HG03521 (cell line): ENCODE results near the gene PPP2R3B.
"Not testable (repeated sequence)": the region's sequence is repeated elsewhere in the genome, so short reads cannot be mapped to it uniquely, and the experiment has no call there.

ENCODE experiments used
- ATAC-seq: cut with Tn5 transposase; IDR thresholded peaks from one replicate; pipeline ENCODE4 v1.9.1; 2021; ENCODE audit warnings: mild to moderate bottlenecking, moderate library complexity; ENCODE audit not compliant: unreplicated experiment

The PPP2R3B gene

DNA sequence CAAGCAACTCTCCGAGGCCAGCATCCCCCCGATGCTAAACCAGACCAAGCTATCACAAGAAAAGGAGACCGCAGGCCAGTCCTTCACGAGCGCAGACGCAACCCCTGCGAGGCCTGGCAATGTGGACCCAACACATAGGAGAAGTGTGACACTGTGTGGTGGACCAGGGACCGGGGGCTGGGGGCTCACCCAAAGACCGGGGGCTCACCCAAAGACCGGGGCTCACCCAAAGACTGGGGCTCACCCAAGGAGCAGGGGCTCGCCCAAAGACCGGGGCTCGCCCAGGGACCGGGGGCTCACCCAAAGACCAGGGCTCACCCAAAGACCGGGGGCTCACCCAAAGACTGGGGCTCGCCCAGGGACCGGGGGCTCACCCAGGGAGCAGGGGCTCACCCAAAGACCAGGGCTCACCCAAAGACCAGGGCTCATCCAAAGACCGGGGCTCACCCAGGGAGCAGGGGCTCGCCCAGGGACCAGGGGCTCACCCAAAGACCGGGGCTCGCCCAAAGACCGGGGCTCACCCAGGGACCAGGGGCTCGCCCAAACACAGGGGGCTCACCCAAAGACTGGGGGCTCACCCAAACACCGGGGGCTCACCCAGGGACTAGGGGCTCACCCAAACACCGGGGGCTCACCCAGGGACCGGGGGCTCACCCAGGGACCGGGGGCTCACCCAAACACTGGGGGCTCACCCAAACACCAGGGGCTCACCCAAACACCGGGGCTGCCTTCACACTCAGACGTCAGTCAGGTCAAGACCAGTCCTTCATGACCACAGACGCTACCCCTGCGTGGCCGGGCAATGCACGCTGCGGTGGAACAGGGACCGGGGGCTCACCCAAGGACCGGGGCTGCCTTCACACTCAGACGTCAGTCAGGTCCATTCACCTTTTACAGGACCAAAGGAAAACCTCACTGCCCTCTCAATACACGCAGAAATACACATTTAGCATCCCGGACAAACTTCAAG, 32.9 kb downstream of the PPP2R3B start:
- no peak for ATAC-seq

DNA sequence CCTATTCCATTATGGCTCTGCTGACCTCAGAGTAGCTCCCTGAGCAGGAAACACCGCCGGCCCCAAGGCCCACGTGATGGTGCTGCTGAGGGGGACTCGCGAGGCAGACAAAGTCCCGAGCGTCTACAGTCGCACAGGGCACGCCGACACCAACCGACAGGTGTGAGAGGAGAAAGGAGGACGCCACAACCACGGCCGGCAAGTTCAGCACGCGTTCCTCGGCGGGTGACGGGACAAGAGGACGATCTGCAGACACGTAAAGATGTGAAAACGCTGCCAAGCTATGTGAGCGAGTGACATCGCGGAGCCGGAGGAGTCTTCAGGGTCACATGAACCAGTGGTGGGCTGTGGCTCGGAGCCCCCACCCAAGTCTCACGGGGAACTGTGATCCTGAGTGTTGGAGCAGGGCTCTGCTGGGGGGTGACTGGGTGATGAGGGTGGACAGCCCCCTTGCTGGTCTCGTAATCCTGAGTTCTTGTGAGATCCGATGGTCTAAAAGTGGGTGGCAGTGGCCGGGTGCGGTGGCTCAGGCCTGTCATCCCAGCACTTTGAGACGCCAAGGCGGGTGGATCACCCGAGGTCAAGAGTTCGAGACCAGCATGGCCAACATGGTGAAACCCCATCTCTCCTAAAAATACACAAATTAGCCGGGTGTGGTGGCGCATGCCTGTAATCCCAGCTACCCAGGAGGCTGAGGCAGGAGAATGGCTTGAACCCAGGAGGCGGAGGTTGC, 34.0 kb downstream of the PPP2R3B start:
- ATAC-seq: no peak

DNA sequence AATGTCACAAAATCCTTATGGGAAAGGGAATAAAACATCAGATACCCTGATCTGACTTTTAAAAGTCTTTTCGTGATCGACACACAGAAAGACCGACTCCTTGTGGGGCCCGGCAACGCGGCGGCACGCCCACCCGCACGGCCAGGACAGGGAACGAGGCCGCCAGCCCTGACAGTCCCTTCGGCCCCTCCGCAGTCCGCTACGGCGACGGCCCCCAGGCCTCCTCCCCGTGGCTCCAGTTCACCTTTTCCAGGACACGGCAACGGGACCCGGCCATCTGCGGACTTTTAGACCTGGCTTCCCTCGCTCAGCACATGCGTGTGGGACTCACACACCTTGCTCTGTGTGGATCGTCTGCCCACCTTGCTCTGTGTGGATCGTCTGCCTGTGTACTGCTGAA, 34.5 kb downstream of the PPP2R3B start:
- ATAC-seq: no peak

DNA sequence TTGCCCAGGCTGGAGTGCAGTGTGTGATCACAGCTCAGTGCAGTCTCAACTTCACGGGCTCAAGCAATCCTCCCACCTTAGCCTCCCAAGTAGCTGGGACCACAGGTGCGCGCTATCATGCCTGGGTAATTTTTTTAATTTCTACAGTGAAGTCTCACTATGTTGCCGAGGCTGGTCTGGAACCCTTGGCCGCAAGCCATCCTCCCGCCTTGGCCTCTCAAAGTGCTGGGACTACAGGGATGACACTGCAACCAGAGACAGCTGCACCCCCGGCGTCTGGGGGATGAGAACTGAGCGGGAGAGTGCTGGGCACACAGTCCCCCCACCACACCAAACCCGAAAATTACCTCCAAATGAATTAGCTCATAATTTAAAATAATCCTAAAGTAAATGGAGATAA, 35.0 kb downstream of the PPP2R3B start:
- no peak for ATAC-seq

DNA sequence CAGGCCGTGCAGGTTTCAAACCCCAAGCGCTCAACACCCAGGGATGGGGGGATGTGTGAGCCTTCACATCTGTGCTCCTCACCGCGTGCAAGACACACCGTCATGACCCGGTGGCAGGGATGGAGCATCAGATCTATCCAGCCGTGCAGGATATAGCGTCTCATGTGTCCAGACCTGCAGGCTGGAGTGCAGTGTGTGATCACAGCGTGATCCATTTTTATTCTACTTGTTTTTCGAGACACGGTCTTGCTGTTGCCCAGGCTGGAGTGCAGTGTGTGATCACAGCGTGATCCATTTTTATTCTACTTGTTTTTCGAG, 35.4 kb downstream of the PPP2R3B start:
- not testable (repeated sequence) for ATAC-seq

GRCh38 chrX:350534-351323, 36.0 kb downstream of the PPP2R3B start:
- ATAC-seq: no peak

GRCh38 chrX:350148-350533, 36.6 kb downstream of the PPP2R3B start:
- no peak for ATAC-seq

GRCh38 chrX:349702-350101, 37.0 kb downstream of the PPP2R3B start:
- no peak for ATAC-seq

- no peak for ATAC-seq
Measured at GRCh38 chrX:349196-349595, 37.5 kb downstream of the PPP2R3B start.

- no peak for ATAC-seq
Measured at GRCh38 chrX:348461-349117, 38.1 kb downstream of the PPP2R3B start.

- no peak for ATAC-seq
Measured at GRCh38 chrX:347351-348117, 39.2 kb downstream of the PPP2R3B start.

GRCh38 chrX:346034-346813, 40.5 kb downstream of the PPP2R3B start:
- ATAC-seq: no peak

GRCh38 chrX:345020-345925, 41.4 kb downstream of the PPP2R3B start:
- ATAC-seq: no peak

DNA sequence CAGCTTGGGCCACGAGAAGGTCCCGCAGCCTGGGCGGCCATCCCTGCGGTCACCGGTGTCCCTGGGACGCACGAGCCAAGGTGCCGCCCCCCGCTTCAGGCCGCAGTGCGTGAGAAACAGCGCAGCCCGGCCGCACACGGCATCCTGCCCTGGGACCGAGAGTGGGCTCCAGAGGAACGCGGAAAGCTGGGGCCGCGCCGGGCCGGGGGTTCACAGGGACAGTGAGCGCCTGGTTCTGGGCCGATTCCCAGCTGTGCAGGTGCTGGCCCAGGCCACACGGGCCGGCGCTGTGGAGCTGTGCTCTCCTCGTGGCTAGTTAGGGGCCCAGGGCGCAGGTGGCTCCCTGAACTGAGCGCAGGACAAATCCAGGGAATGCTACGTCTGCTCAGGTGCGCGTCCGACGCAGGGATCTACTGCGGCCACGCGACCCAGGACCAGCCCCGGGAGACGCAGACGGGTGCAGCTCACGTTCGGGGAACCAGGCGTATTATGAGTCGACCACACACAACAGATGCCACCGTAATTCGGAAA, 42.3 kb downstream of the PPP2R3B start:
- no peak for ATAC-seq

DNA sequence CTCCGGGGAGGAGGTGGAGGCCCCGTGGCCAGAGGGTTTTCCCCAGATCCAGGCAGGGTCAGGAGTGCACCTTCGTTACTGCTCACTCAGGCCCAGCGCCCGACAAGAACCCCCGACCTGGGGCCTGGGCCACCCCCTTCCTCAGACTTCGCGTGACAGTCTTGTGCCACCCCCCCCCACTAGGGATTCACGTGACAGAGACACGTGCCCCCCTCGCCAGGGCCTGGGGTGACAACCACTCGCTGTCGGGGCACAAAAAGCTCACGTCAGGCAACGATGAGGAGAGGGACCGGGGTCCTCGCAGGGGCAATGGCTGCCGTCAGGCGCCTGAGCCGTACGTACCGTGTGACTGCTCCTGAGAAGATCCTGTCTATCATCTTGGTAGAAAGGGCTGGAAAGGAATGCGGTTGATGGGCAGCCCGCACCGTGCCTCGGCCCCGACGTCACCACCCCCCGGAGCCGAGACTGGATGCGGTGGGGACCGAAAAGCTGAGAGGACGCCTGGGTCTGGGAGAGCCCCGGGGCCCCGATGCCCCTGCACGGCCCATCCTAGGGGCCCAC, 45.1 kb downstream of the PPP2R3B start:
- ATAC-seq: no peak

- no peak for ATAC-seq
Measured at GRCh38 chrX:340641-341423, 45.9 kb downstream of the PPP2R3B start.

DNA sequence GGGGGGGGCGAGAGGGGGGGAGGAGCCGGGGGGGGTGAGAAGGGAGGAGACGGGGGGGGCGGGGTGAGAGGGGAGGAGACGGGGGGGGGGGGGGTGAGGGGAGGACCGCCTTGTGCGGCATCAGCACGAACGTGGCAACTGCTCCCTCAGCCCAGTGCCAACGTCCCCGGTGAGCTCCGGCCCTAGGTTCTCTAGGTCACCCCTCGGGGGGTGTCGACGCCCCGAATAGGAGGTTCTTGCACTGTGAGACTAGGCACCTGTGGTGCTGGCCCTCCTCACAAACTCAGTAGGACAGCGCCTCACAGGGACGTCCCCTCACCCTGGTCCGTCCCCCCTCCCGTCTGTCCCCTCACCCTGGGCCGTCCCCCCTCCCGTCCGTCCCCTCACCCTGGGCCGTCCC, 46.6 kb downstream of the PPP2R3B start:
- no peak for ATAC-seq
